Upper lobe of right lung (tissue), 1 donor: ENCODE data around the gene PIH1D1. TPM values are rescaled to one million over a fixed set of nuclear protein-coding genes. Genes with fewer than 3 reads are reported as not detected.
A peak's percentile ranks its signal among the peaks of the same experiment; 100 is the strongest.

Experiments
- ATAC-seq: fragments of 200-7000 bp; cut with Tn5 transposase; one replicate; pipeline ENCODE4 v1.9.1; 2020; ENCODE audit warnings: mild to moderate bottlenecking, moderate library complexity
- DNase-seq: peaks from one replicate; pipeline ENCODE4 v3.0.0-alpha.2; 2020
- H3K27ac ChIP-seq: fragments of 200-600 bp; one replicate; pipeline ENCODE4 v1.8.0; 2022
- H3K27me3 ChIP-seq: fragments of 200-600 bp; one replicate; pipeline ENCODE4 v1.8.0; 2022; ENCODE audit warnings: mild to moderate bottlenecking
- H3K36me3 ChIP-seq: fragments of 200-600 bp; one replicate; pipeline ENCODE4 v1.8.0; 2022
- H3K4me1 ChIP-seq: fragments of 200-600 bp; one replicate; pipeline ENCODE4 v1.8.0; 2022
- H3K4me3 ChIP-seq: fragments of 200-600 bp; one replicate; pipeline ENCODE4 v1.8.0; 2022; ENCODE audit warnings: mild to moderate bottlenecking
- H3K9me3 ChIP-seq: fragments of 200-600 bp; one replicate; pipeline ENCODE4 v1.8.0; 2022
- CTCF ChIP-seq: fragments of 200-600 bp; IDR thresholded peaks from one replicate; pipeline ENCODE4 v1.8.0; 2022; ENCODE audit warnings: antibody characterized with exemption
- intact Hi-C: fragments of 100-400 bp; cut with DNase I; formaldehyde crosslinking; loops from one replicate; pipeline ENCODE4 v1.11.0; 2022
- total RNA-seq: library from RNA; stranded (reverse); fragmentation: NEBNext Ultra II Directional; extraction: Animal tissue kit (Norgen Biotek cat#: 25700); gene quantifications from one replicate; pipeline ENCODE4 v1.2.1, GENCODE V29; 2021
- donor health status: DM: no; HTN: yes; CAD: no; lungs with severe emphysema.

Gene PIH1D1
- total RNA-seq, 1 donor from 2014 or later: 64.2 TPM

- DNase-seq: no peak
- no peak for TF ChIP-seq CTCF
- Histone ChIP-seq H3K27me3 (no peaks in the 10 kb centered on the region), H3K9me3 (no peaks in the 10 kb centered on the region), H3K4me3 (no peak overlapping the region), H3K27ac (peak overlapping the region; percentile 18), H3K36me3 (peaks cover 20% of the 10 kb centered on the region), H3K4me1 (peaks cover 6% of the 10 kb centered on the region)
- intact Hi-C loops: no loop called here
- peak; percentile 51 for ATAC-seq
Measured at GRCh38 chr19:49468746-49469447, 17.3 kb upstream of the PIH1D1 start.

- H3K4me3 ChIP-seq: no peak overlapping the region
- intact Hi-C loops: no loop called here
- TF ChIP-seq CTCF: no peak
- no peaks in the 10 kb centered on the region for H3K27me3 ChIP-seq
- H3K4me1 ChIP-seq: no peaks in the 10 kb centered on the region
- peaks cover 20% of the 10 kb centered on the region for H3K36me3 ChIP-seq
- no peaks in the 10 kb centered on the region for H3K9me3 ChIP-seq
- peak overlapping the region; percentile 18 for H3K27ac ChIP-seq
- DNase-seq (no peak), ATAC-seq (no peak)
Measured at GRCh38 chr19:49468199-49468598, 16.6 kb upstream of the PIH1D1 start.

GRCh38 chr19:49465371-49465770 is 13.8 kb upstream of the PIH1D1 start:
- no peak for TF ChIP-seq CTCF
- intact Hi-C loops: no loop called here
- Histone ChIP-seq H3K4me1 (no peaks in the 10 kb centered on the region), H3K27ac (no peak overlapping the region), H3K36me3 (peaks cover 23% of the 10 kb centered on the region), H3K9me3 (no peaks in the 10 kb centered on the region), H3K4me3 (no peak overlapping the region), H3K27me3 (no peaks in the 10 kb centered on the region)
- ATAC-seq (no peak), DNase-seq (no peak)

- no peaks in the 10 kb centered on the region for H3K4me1 ChIP-seq
- TF ChIP-seq CTCF: no peak
- intact Hi-C loops: no loop called here
- no peak for ATAC-seq
- H3K4me3 ChIP-seq: no peak overlapping the region
- H3K9me3 ChIP-seq: no peaks in the 10 kb centered on the region
- DNase-seq: no peak
- no peak overlapping the region for H3K27ac ChIP-seq
- H3K27me3 ChIP-seq: no peaks in the 10 kb centered on the region
- peaks cover 30% of the 10 kb centered on the region for H3K36me3 ChIP-seq
Measured at GRCh38 chr19:49463960-49464740, 12.5 kb upstream of the PIH1D1 start.

GRCh38 chr19:49462492-49462891 is 10.9 kb upstream of the PIH1D1 start:
- no peak overlapping the region for H3K4me3 ChIP-seq
- no peaks in the 10 kb centered on the region for H3K9me3 ChIP-seq
- peaks cover 30% of the 10 kb centered on the region for H3K36me3 ChIP-seq
- intact Hi-C loops: no loop called here
- TF ChIP-seq CTCF: no peak
- ATAC-seq (no peak), DNase-seq (no peak)
- no peak overlapping the region for H3K27ac ChIP-seq
- peaks cover 8% of the 10 kb centered on the region for H3K4me1 ChIP-seq
- H3K27me3 ChIP-seq: no peaks in the 10 kb centered on the region
